Melanocyte of skin (primary cell): ENCODE measurements around the gene TMEM269. TPM values are rescaled to one million over a fixed set of nuclear protein-coding genes. Genes with fewer than 3 reads are reported as not detected.

Experiments
- total RNA-seq, 2 donors: library from RNA; depleted of rRNA; stranded (reverse); fragments of >200 nt; gene quantifications; 2 replicates each; pipeline ENCODE4 v1.2.3, GENCODE V29; 2012

TMEM269 gene
- not detected for total RNA-seq

GRCh38 chr1:42784946-42785693 is at the start of gene TMEM269:
Gene TMEM269, plus strand, starts transcription at chr1:42784991. Its CDS starts 4,903 bp downstream, at chr1:42789894.

GRCh38 chr1:42739753-42740700 is 44.8 kb upstream of the TMEM269 start, which contains the start of gene CLDN19:
Gene CLDN19, minus strand, starts transcription at chr1:42740236. Its CDS starts 173 bp downstream, at chr1:42740063.

GRCh38 chr1:42766741-42767509 is 17.9 kb upstream of the TMEM269 start, which contains the start of the genes C1orf50 and P3H1:
Gene C1orf50, plus strand, starts transcription at chr1:42767249. Its CDS starts 63 bp downstream, at chr1:42767312.
Gene P3H1, minus strand, starts transcription at chr1:42767028. Its CDS starts 57 bp downstream, at chr1:42766971.

GRCh38 chr1:42816585-42817439 is 32.0 kb downstream of the TMEM269 start, which contains the start of the genes ERMAP and SVBP:
Gene ERMAP, plus strand, starts transcription at chr1:42817122. Its CDS starts 13,327 bp downstream, at chr1:42830449.
Gene SVBP, minus strand, starts transcription at chr1:42817397. Its CDS starts 853 bp downstream, at chr1:42816544.

GRCh38 chr1:42846257-42847110 is 61.7 kb downstream of the TMEM269 start, which contains the start of gene ZNF691:
Gene ZNF691, plus strand, starts transcription at chr1:42846613. Its CDS starts 3,046 bp downstream, at chr1:42849659.

Other genes starting within 250 kb of the TMEM269 start
- gene PPIH, start 126.6 kb upstream of the TMEM269 start, total RNA-seq = 10 to 100 TPM; 24.4 to 34.3 TPM
- 100 to 1,000 TPM; 365 to 602 TPM for gene YBX1, start 102.6 kb upstream of the TMEM269 start, total RNA-seq
- not detected for gene CLDN19, start 44.8 kb upstream of the TMEM269 start, total RNA-seq
- 10 to 100 TPM; 44.0 to 66.3 TPM for gene P3H1, start 18.0 kb upstream of the TMEM269 start, total RNA-seq
- gene C1orf50, start 17.7 kb upstream of the TMEM269 start, total RNA-seq = 1 to 10 TPM; 2.1 to 2.3 TPM
- 1 to 10 TPM; 3.3 to 8.6 TPM for gene ERMAP, start 32.1 kb downstream of the TMEM269 start, total RNA-seq
- gene SVBP, start 32.4 kb downstream of the TMEM269 start, total RNA-seq = 10 to 100 TPM in 1 of 2 donors, 1 to 10 TPM in 1; 5.2 to 10.3 TPM
- 1 to 10 TPM; 5.9 to 9.7 TPM for gene ZNF691, start 61.6 kb downstream of the TMEM269 start, total RNA-seq
- 10 to 100 TPM; 19.3 to 53.3 TPM for gene SLC2A1, start 173.9 kb downstream of the TMEM269 start, total RNA-seq